ENCODE results near the gene ARL3. TPM values are rescaled to one million over a fixed set of nuclear protein-coding genes. Genes with fewer than 3 reads are reported as not detected.

Gene ARL3
- total RNA-seq, 1 experiment from 2014 or later, result 20.7 TPM

- no peaks in the 10 kb centered on the region for H3K27me3 ChIP-seq (ENCODE audit: control insufficient read depth, insufficient read depth, low read length)
- in situ Hi-C loops (cut with HindIII; ENCODE audit: low pct_unique_long_range_greater_than_20kb, low sequenced_read_pairs) (no loop called here), intact Hi-C loops (cut with micrococcal nuclease; ENCODE audit: unreplicated experiment) (no loop called here)
- H3K4me1 ChIP-seq (ENCODE audit: control insufficient read depth, insufficient read depth, low read length), result no peaks in the 10 kb centered on the region
- H3K36me3 ChIP-seq (ENCODE audit: control insufficient read depth, insufficient read depth, low read length), result no peaks in the 10 kb centered on the region
- H3K9me3 ChIP-seq (ENCODE audit: control insufficient read depth, insufficient read depth, low read depth, low read length), result no peaks in the 10 kb centered on the region
- no peak for ATAC-seq
- CTCF ChIA-PET, result interaction anchor here (1.2 to 1.6 kb wide), 2 partner anchors 8 to 19 kb away, joined by 4 read pairs; no protein-coding TSS in a partner anchor
- no peak overlapping the region for H3K27ac ChIP-seq (ENCODE audit: low read length)
- DNase-seq (ENCODE audit: low read depth, low spot score), result no peak
- H3K4me3 ChIP-seq (ENCODE audit: low read depth in 2 of 2, low read length in 2 of 2), result no peak overlapping the region
- BruUV-seq (replicated peaks), result no TSS peak
- POLR2A ChIA-PET, result interaction anchor here (0.6 to 0.7 kb wide), 2 partner anchors 14 to 89 kb away, joined by 4 read pairs; no protein-coding TSS in a partner anchor
- TF ChIP-seq TCF7L2 (IDR thresholded peaks at IDR 0.05; ENCODE audit: low read depth, low read length) (no peak), POLR2AphosphoS5 (IDR thresholded peaks at IDR 0.05; ENCODE audit: low read depth, low read length) (no peak), CTCF (IDR thresholded peaks at IDR 0.05) (no peak), REST (IDR thresholded peaks at IDR 0.05; ENCODE audit: insufficient read depth in 1 of 2, low read depth in 2 of 2, low read length in 1 of 2) (no peak)
Measured at GRCh38 chr10:102678068-102678400, 36.2 kb downstream of the ARL3 start.

DNA sequence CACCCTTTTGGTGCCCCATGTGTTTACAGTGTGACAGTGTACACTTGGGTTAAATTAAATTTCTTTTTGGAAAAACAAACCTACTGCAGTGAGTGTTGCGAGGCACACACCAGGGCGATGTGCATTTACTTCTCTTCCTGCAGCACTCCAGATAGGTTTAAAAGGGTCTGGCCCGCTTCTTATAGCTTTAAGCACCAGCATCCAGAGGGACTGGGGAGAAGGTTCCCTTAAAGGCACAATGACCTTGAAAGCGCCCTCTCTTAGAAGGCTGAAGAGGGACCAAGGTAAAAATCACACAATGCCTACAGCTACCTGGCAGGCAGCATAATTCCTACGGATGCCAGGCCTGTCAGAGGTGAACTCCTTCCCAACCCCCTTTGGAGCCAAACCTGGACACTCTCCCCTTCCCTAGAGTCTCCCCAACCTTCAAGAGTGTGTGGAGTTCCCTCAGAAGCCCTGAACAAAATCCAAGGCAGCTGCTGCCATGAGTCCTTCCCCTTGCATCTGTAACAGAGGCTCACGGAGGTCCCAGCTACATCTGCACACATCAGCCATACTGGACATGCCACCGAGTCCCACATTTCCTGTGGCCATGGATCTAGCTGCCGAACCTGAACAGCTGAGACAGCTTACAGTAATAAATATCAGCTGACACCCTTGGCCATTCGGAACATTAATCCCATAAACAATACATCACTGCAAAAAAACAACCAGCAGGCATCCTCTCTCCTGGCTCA is 36.7 kb downstream of the ARL3 start:
- no peaks in the 10 kb centered on the region for H3K9me3 ChIP-seq (ENCODE audit: control insufficient read depth, insufficient read depth, low read depth, low read length)
- DNase-seq (ENCODE audit: low read depth, low spot score) (no peak), ATAC-seq (no peak)
- in situ Hi-C loops (cut with HindIII; ENCODE audit: low pct_unique_long_range_greater_than_20kb, low sequenced_read_pairs) (no loop called here), intact Hi-C loops (cut with micrococcal nuclease; ENCODE audit: unreplicated experiment) (no loop called here)
- no TSS peak for BruUV-seq (replicated peaks)
- H3K27ac ChIP-seq (ENCODE audit: low read length), result no peak overlapping the region
- CTCF ChIA-PET, result interaction anchor here (1.2 to 1.6 kb wide), 2 partner anchors 8 to 19 kb away, joined by 4 read pairs; no protein-coding TSS in a partner anchor
- POLR2A ChIA-PET, result interaction anchor here (0.6 to 0.7 kb wide), 2 partner anchors 13 to 90 kb away, joined by 4 read pairs; no protein-coding TSS in a partner anchor
- TF ChIP-seq POLR2AphosphoS5 (IDR thresholded peaks at IDR 0.05; ENCODE audit: low read depth, low read length), result no peak
- no peak for TF ChIP-seq REST (IDR thresholded peaks at IDR 0.05; ENCODE audit: insufficient read depth in 1 of 2, low read depth in 2 of 2, low read length in 1 of 2)
- no peak for TF ChIP-seq SIN3A (IDR thresholded peaks at IDR 0.05; ENCODE audit: borderline replicate concordance, insufficient read depth, low read depth, low read length)
- TF ChIP-seq CTCF (IDR thresholded peaks at IDR 0.05), result no peak
- TF ChIP-seq TCF7L2 (IDR thresholded peaks at IDR 0.05; ENCODE audit: low read depth, low read length), result no peak
- no peak overlapping the region for H3K4me3 ChIP-seq (ENCODE audit: low read depth in 2 of 2, low read length in 2 of 2)
- no peaks in the 10 kb centered on the region for H3K27me3 ChIP-seq (ENCODE audit: control insufficient read depth, insufficient read depth, low read length)
- H3K36me3 ChIP-seq (ENCODE audit: control insufficient read depth, insufficient read depth, low read length), result no peaks in the 10 kb centered on the region
- no peaks in the 10 kb centered on the region for H3K4me1 ChIP-seq (ENCODE audit: control insufficient read depth, insufficient read depth, low read length)
